ENCODE measurements around the gene COPS9.

- TF ChIP-seq POLR2A (IDR thresholded peaks at IDR 0.05; ENCODE audit: low read depth) (no peak), CTCF (IDR thresholded peaks at IDR 0.05) (no peak)
Observed at GRCh38 chr2:240166191-240166590, 30.1 kb upstream of the COPS9 start.

Measured in esophagus muscularis mucosa (tissue), 3 donors.